Measurements from ENCODE around the gene KLRG1. TPM values are rescaled to one million over a fixed set of nuclear protein-coding genes. Genes with fewer than 3 reads are reported as not detected.

Gene KLRG1
- total RNA-seq, 1 donor from 2014 or later, result 0.51 TPM

GRCh38 chr12:8985213-8985754 lies 4.1 kb upstream of the KLRG1 start:
- DNase-seq (ENCODE audit: low read depth in 2 of 2), result no peak

- no peak for DNase-seq (ENCODE audit: low read depth in 2 of 2)
These were observed 2.2 kb upstream of the KLRG1 start for GRCh38 chr12:8987163-8987562.

GRCh38 chr12:8987685-8988084 lies 1.7 kb upstream of the KLRG1 start:
- DNase-seq (ENCODE audit: low read depth in 2 of 2), result no peak

- no peak for DNase-seq (ENCODE audit: low read depth in 2 of 2)
These were observed 2.3 kb downstream of the KLRG1 start for GRCh38 chr12:8991371-8992345.

GRCh38 chr12:8993827-8994226 lies 4.5 kb downstream of the KLRG1 start:
- no peak for DNase-seq (ENCODE audit: low read depth in 2 of 2)

GRCh38 chr12:8995021-8995775 lies 5.9 kb downstream of the KLRG1 start:
- no peak for DNase-seq (ENCODE audit: low read depth in 2 of 2)

GRCh38 chr12:8996682-8997405 lies 7.5 kb downstream of the KLRG1 start:
- DNase-seq (ENCODE audit: low read depth in 2 of 2), result peak in 1 of 2 donors; percentile 6

GRCh38 chr12:9001233-9001632 lies 11.9 kb downstream of the KLRG1 start:
- DNase-seq (ENCODE audit: low read depth in 2 of 2), result no peak

- no peak for DNase-seq (ENCODE audit: low read depth in 2 of 2)
These were observed 13.0 kb downstream of the KLRG1 start for GRCh38 chr12:9002335-9002734.

- no peak for DNase-seq (ENCODE audit: low read depth in 2 of 2)
These were observed 33.2 kb downstream of the KLRG1 start for GRCh38 chr12:9022592-9022991.

- DNase-seq (ENCODE audit: low read depth in 2 of 2), result no peak
These were observed 35.2 kb downstream of the KLRG1 start for GRCh38 chr12:9024512-9024911.

GRCh38 chr12:9027161-9028059 lies 38.1 kb downstream of the KLRG1 start:
- DNase-seq (ENCODE audit: low read depth in 2 of 2), result no peak

- no peak for DNase-seq (ENCODE audit: low read depth in 2 of 2)
These were observed 41.4 kb downstream of the KLRG1 start for GRCh38 chr12:9030776-9031175.

GRCh38 chr12:9032202-9032964 lies 43.0 kb downstream of the KLRG1 start:
- no peak for DNase-seq (ENCODE audit: low read depth in 2 of 2)

GRCh38 chr12:9033265-9033887 lies 44.0 kb downstream of the KLRG1 start:
- DNase-seq (ENCODE audit: low read depth in 2 of 2), result no peak

- no peak for DNase-seq (ENCODE audit: low read depth in 2 of 2)
These were observed 44.7 kb downstream of the KLRG1 start for GRCh38 chr12:9034095-9034494.

GRCh38 chr12:9036227-9036626 lies 46.9 kb downstream of the KLRG1 start:
- DNase-seq (ENCODE audit: low read depth in 2 of 2), result no peak

- no peak for DNase-seq (ENCODE audit: low read depth in 2 of 2)
These were observed 48.1 kb downstream of the KLRG1 start for GRCh38 chr12:9037431-9037830.

GRCh38 chr12:9039397-9039977 lies 50.1 kb downstream of the KLRG1 start:
- DNase-seq (ENCODE audit: low read depth in 2 of 2), result peak; percentile 28 to 53
